Adrenal gland (tissue), 5 donors: Measurements from ENCODE around the gene HYI.

Experiments used
- POLR2A ChIP-seq, 2 donors: fragments of 450-650 bp; IDR thresholded peaks; one replicate each; pipeline ENCODE4 v1.6.1; 2017; ENCODE audit warnings: antibody characterized with exemption in 2 of 2, mild to moderate bottlenecking in 2 of 2, moderate library complexity in 1 of 2
- TF ChIP-seq, protein P1 (sequence below), 6 experiments: fragments of 450-650 bp in 4 of 6; fragments of 200-600 bp in 2 of 6; sonication (generic) in 1 of 6; IDR thresholded peaks; 1 replicate in 5 of 6; 2 replicates in 1 of 6; pipeline versions ENCODE4 v1.5.1 to v1.8.0; 2016 to 2021; ENCODE audit warnings: antibody characterized with exemption in 6 of 6, mild to moderate bottlenecking in 2 of 6, moderate library complexity in 1 of 6
- donor health status: DM: no; HTN: no; CAD: no.

DNA sequence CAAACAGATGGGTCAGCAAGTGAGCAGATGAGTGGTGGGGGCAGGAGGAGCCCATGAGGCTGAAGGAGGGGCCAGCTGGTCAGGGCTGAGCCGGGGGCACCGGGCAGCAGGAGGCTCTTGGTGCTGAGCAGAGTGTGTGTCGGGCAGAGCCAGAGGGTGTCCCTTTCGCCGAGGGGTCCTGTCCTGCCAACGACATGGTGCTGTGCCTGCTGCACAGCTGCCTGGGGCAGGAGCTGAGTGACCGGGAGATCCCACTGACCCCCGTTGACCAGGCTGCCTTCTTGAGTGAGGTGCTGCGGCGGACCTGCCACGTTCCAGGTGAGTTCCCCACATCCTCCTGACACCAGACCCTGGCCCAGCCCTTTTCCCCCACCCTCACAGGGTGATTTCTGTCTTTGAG, 27.5 kb downstream of the HYI start:
- TF ChIP-seq, protein P1, sequence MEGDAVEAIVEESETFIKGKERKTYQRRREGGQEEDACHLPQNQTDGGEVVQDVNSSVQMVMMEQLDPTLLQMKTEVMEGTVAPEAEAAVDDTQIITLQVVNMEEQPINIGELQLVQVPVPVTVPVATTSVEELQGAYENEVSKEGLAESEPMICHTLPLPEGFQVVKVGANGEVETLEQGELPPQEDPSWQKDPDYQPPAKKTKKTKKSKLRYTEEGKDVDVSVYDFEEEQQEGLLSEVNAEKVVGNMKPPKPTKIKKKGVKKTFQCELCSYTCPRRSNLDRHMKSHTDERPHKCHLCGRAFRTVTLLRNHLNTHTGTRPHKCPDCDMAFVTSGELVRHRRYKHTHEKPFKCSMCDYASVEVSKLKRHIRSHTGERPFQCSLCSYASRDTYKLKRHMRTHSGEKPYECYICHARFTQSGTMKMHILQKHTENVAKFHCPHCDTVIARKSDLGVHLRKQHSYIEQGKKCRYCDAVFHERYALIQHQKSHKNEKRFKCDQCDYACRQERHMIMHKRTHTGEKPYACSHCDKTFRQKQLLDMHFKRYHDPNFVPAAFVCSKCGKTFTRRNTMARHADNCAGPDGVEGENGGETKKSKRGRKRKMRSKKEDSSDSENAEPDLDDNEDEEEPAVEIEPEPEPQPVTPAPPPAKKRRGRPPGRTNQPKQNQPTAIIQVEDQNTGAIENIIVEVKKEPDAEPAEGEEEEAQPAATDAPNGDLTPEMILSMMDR (IDR thresholded peaks at IDR 0.05), result no peak
- TF ChIP-seq POLR2A (IDR thresholded peaks at IDR 0.05), result no peak
